NCI-H446 (cell line): ENCODE data around the gene IGSF6.
"Not testable (repeated sequence)": the region's sequence is repeated elsewhere in the genome, so short reads cannot be mapped to it uniquely, and the experiment has no call there.

Experiments used
- DNase-seq, 2 experiments: peaks; one replicate each; lab custom pipeline; 2025; lab: John Stamatoyannopoulos, UW

Gene IGSF6

DNA sequence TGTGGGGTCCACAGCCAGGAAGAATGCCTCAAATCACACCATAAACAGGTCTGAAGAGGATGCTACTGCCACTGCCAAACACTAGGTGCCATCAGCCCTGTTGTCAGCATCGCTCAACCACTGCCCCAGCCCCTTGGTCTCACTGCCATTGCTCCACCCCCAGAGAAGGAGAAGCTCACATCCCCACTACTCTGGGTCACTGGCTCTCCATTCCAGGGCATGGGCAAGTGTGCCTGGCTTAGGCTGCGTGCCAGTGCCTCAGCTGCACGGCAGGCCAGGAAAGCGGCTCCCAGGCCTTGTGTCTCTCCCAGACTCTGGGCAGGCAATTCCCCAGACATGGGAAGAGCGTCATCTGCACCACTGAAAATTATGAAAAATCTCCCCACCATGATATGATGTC is 1.2 kb upstream of the IGSF6 start:
- DNase-seq: no peak

DNA sequence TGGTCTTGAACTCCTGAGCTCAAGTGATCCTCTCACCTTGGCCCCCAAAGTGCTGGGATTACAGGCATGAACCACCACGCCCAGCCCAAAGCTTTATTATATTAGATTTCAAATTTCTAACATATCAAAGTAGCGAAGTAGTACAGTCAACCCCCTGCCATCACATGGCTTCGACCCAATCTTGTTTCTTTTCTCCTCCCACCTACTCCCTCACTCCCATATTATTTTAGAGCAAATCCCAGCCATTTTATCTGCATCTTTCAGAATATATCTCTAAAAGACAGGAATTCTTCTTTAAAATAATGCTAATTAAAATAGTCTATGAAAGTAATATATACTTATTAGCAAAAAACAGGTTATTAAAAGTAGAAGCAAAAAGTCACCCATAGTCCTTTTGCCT is 893 bp downstream of the IGSF6 start:
- no peak for DNase-seq

DNA sequence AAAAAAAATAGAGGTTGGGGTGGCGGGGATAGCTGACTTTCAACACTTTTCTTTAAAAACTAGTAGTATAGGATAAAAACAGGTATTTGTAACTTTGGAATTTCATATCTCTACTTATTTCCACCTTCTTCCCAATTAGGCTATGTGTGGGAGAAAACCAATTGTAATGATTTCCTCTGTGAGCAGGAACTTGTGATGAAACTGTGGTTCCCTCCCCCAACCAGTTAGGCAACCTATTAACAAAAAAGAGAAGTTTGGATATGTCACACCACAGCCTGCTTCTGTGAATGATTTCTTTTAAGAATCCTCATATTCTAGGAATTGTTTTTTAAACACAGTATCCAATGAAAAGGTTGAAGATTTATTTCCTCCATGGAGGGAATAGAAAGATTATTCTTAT is 1.9 kb downstream of the IGSF6 start:
- no peak for DNase-seq

DNA sequence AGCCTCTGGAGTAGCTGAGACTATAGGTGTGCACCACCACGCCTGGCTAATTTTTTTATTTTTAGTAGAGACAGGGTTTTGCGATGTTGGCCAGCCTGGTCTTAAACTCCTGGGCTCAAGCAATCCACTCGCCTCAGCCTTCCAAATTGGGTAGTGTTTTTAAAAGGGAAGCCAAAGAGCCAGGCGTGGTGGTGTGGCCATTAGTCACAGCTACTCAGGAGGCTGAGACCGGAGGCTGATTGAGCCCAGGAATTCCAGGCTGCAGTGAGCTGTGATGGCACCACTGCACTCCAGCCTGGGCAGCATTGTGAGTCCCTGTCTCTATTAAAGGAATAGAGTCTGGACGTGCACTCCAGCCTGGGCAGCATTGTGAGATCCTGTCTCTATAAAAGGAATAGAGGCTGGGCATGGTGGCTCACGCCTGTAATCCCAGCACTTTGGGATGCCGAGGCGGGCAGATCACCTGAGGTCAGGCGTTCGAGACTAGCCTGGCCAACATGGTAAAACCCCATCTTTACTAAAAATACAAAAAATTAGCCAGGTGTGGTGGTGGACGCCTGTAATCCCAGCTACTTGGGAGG is 2.5 kb downstream of the IGSF6 start:
- not testable (repeated sequence) for DNase-seq

DNA sequence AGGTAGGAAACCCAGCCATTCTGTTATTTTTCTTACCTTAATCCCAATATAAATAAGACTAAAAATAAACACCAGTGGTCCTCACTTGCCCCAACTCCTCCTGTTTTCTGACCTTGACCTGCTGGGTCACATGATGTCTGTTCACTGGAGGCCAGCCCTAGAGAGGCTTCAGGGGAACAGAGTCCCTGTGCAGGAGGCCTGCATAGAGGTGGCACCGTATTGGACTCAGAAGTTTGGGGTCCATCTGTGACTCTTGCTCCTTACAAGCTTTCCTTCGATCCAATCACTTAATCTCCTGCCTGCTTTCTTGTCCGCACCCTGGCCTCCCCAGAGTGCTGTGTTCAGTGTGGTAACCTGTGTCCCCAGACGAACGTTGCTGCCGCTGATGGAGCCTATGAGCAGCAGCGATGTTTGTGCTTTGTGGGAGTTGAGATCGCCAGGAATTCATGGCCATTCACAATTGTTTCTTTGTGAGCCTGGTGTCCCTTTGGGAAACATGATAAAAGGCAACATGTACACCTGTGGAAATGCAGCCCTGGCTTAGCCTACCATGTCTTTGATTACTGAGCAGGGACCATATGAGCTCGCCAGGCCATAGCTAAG is 4.7 kb downstream of the IGSF6 start:
- no peak for DNase-seq

DNA sequence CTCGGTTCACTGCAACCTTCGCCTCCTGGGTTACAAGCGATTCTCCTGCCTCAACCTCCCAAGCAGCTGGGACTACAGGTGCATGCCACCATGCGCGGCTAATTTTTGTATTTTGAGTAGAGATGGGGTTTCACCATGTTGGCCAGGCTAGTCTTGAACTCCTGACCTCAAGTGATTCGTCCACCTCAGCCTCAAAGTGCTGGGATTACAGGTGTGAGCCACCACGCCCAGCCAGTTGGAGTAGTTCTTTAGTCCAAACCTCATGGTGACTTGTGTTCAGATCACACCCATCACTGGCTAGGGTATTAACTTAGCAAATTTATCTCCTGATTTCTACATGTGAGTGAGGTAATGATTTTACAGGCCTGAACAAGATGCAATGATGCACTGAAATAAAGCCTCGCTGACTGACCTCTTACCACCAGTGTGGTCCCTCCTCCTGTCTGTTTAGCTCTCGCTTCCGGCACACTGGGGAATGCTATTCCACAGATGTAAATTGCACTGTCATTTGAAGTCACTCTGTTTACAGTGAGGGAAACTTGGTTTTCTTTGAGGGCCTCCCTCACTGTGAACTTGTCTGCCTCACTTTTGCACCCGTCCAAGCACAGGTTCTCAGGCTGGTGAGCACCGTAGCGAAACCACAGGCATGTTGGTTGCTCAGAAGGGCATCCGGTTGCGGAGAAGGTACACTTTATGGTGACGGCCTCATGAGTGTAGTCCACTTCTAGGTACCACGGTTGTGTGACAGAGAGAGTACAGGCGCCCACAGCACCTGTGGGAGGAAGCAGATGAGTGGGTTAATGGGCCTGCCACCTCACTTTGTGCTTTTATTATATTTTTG is 5.5 kb downstream of the IGSF6 start:
- no peak for DNase-seq

DNA sequence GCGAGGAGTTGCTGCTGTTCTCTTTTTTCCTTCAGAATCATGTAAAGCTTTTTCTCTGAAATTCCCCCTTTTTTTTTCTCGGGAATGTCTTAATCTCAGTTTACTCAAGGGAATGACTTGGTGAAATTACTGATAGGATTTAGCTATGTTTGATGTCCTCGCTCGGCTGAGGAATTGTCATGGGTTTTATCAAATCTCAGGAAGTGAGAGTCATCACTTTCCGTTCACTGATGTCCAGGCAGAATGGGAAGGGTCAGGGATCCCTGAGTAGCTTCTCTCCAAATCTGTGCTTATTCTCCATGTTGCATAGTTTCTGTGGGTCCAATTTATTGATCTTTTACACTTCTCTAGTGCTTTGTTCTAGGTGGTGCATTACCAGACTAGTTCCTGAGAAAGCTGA is 6.3 kb downstream of the IGSF6 start:
- DNase-seq: no peak

DNA sequence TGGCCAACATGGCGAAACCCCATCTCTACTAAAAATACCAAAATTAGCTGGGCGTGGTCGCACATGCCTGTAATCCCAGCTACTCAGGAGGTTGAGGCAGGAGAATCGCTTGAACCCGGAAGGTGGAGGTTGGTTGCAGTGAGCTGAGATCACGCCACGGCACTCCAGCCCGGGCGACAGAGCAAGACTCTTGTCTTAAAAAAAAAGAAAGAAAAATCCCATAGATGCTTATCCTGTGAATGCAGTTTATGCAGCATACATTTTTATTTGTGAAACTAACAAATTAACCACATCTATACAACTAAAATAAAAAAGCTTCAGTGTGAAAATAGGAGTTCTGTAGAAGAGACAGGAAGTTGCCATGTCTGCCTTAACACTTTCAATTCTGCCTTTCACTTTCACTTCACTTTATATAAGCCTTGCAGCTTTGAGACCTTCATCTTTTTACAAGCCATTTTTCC is 7.1 kb downstream of the IGSF6 start:
- no peak for DNase-seq

DNA sequence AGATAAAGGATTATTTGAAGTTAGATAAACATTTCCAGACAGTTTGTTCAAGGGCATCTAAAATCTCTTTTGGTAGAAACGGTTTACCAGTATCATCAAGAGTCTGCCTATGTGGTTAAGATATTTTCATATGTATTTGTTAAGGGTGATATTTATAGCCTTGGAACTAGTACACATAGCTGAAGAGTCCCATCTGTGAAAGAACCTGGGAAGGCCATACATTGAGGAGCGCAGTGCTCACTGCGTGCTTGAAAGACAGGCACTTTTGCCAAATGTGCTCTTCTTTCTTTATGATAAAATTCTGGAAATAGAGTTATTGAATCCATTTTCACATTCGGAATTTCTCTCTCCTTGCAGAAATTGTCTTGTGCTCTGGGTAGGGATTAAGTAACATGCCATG is 7.7 kb downstream of the IGSF6 start:
- no peak for DNase-seq

DNA sequence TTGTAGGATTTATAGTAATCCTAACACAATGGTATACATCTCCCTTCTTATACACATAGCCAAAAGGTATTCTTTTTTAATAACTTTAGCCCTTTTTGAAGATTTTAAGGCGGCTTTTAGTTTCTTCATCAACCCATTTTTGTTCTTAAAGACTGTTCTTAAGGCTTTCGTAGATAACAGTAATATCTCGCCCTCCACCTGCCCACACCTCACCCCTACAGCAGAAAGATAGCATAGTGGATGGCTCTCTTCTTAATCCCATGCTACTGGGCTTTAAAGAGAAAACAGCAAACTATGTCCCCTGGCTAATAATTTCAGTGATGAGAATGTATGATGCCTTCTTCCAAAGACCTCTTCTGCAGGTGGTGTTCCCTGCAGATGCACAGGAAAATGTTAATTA is 8.6 kb downstream of the IGSF6 start:
- DNase-seq: no peak

DNA sequence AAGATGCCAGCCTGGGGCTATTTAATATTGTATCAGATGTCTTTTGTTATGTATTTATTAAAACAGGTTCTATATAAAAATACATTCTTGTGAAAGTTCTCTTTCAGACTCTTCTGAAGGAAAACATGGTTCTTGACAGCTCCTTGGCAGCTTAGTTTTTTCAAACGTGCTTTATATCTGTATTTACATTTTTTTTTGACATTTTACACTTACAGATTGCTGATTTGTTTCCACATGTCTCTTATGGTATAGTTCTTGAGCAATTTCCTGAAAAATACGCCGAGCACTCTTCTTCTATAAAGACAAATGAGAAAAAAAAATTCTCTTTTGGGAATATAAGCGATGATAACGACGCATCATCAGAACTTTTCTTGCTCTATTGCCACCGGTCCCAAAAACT is 9.5 kb downstream of the IGSF6 start:
- no peak for DNase-seq

DNA sequence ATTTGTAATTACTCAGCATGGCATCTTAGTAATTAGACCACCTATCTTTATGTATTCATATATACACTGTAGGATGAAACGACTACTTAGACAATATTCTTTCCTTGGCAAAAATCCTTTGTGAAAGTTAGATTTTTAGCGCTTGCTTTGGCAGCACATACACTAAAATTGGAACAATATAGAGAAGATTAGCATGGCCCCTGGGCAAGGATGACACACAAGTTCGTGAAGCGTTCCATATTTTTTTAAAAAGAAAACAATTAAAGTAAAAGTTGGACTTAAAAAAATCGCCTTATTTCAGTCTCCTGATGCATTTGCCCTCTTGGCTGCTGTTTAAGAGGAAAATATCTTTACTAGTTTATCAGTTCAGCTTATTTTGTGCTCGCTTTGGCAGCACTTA is 10.5 kb downstream of the IGSF6 start:
- no peak for DNase-seq

DNA sequence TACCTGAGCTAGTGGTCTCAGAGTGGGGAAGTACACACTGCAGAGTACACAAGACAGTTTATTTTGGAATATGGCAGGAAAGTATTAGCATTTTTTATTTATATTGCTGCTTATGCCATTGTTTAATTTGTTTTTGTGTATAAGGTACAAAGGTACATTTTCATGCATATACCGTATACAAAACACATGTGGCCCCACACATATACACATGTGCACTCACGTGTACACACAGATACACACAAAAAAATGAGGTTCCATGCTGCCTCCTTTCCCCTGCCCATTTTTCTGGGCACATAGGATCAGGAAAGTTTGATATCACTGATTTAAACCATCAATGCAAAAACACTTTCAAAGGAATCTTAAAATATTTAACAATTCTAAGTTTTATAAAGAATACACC is 12.9 kb downstream of the IGSF6 start:
- no peak for DNase-seq

DNA sequence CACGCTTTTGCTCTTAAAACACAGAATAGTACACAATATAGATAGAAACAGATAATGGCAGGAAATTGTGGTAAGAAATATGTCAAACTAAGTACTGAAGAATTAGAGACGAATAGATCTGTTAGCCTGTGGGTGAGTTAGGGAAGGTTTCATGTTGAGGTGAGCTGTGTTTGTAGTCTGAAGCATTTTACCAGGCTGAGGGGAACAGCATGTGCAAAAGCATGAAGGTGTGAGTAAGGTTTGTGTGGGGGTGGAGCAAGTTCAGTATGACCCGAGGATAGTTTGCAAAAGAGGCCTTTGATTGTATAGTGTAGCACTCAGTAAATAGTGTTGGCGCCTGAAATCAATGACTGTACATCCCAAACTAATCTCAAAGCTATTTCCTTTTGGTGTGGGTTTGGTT is 13.8 kb downstream of the IGSF6 start:
- DNase-seq: no peak

DNA sequence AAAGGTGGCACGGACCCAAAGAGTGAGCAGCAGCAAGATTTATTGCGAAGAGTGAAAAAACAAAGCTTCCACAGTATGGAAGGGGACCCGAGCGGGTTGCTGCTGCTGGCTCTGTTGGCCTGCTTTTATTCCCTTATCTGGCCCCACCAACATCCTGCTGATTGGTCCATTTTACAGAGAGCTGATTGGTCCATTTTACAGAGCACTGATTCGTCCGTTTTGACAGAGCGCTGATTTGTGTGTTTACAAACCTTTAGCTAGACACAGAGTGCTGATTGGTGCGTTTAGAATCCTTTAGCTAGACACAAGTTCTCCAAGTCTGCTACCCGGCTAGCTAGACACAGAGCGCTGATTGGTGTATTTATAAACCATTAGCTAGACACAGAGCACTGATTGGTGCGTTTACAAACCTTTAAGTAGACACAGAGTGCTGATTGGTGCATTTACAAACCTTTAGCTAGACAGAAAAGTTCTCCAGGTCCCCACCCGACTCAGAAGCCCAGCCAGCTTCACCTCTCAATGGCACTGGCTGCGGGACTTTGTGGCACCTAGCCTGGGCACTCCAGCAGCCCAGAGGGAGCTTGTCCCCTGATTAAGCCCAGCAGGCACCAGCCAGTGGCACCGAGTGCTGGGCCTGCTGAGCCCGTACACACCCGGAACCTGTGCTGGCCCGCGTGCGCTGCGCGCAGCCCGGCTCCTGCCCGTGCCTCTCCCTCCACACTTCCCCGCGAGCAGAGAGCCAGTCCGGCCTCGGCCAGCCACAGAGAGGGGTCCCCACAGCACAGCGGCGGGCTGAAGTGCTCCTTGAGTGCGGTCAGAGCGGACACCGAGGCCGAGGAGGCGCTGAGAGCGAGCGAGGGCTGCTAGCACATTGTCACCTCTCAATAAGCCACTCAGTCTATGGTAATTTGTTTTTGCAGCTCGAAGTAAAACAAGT is 15.1 kb downstream of the IGSF6 start:
- DNase-seq: no peak

DNA sequence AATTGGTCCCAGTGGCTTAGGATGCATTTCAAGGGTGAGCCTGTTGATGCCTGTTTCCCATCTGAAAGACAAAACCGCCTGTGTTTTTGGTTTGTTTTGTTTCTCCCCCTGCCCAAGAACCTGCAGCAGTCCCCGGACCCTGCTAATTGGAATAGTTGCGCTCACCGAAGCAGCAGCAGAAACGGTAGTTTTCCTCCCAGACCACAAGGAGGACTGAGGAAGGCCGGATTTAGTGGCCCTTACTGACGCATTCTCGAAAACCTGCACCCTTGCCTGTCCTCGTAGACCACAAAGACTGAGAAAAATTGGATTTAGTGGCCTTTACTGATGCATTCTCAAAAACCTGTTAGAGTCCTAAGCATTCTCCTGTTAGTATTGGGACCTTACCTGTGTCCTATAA is 16.7 kb downstream of the IGSF6 start:
- not testable (repeated sequence) for DNase-seq

DNA sequence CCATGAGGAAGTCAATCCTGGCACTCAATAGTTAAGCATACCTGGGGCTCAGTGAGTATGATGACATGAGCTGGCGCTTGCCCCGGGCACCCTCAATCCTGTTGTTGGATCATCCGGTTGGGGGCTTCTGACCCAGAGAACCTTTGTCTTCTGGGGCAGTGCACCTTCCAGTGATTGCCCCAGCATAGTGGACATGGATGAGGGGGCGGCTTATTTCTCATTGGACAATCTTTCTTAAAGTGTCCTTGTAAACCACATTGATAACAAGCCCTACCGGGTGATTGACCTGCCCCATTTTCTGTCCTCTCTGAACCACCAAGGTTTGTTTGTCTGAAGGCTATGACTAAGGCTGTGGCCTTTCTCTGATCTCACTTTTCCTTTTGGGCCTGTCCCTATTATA is 18.2 kb downstream of the IGSF6 start:
- DNase-seq: no peak

DNA sequence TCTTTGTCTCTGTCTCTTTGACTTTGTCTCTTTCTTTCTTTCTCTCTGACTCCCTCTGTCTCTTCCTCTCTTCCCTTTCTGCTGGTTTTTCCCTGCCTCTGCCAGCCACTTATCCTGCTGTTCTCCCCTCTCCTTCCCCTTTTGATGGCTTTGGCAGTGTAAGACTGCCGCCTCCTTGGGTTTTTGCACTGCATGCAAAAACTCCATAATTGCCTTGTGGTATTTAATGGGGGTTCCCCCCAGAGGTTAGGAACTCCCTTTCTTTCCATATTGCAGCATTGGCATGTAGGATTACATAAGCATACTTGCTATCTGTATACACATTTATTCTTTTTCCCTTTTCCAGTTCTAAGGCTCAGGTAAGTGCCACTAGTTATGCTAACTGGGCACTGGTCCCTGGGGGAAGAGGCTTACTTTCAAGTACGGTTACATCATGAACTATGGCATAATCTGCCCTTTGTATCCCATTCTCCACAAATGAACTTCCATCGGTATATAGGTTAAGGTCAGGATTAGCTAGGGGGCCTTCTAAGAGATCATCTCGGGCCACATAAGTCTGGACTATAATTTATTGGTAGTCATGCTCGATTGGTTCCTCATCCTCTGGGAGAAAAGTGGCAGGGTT is 20.3 kb downstream of the IGSF6 start:
- not testable (repeated sequence) for DNase-seq

DNA sequence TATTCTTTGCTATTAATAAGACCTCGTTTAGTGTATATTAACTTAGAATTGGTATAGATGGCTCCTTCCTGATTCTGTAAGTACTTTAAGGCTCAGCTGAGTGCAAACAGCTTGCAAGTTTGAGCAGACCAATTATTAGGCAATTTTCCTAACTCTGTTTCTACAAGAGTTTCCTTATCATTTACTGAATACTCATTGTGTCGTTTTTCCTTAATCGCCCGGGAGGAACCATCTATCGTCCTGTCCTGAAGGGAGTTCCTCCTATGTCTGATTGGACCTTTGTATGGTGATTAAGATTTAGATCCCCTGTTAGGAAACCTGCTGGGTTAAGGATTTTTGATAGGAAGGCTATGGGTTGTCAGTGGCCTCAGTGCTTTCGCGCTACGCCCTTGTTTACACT is 21.0 kb downstream of the IGSF6 start:
- DNase-seq: not testable (repeated sequence)

DNA sequence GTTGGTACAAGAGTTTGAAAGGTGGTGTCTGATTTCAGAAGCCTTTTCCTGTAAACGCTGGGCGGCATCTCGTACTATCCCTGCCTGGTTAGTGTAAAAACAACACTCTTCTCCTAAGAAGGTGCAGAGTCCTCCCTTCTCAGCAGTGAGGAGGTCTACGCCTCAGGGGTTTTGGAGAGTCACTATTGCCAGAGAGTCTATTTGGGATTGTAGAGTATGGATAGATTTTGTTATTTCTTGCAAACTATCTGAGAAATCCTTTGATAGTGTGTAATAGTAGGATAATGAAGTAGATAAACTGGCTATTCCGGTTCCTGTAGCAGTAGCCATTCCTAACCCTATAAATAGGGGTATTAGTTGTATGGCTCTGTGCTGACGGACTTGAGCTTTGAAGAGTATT is 21.5 kb downstream of the IGSF6 start:
- not testable (repeated sequence) for DNase-seq

DNA sequence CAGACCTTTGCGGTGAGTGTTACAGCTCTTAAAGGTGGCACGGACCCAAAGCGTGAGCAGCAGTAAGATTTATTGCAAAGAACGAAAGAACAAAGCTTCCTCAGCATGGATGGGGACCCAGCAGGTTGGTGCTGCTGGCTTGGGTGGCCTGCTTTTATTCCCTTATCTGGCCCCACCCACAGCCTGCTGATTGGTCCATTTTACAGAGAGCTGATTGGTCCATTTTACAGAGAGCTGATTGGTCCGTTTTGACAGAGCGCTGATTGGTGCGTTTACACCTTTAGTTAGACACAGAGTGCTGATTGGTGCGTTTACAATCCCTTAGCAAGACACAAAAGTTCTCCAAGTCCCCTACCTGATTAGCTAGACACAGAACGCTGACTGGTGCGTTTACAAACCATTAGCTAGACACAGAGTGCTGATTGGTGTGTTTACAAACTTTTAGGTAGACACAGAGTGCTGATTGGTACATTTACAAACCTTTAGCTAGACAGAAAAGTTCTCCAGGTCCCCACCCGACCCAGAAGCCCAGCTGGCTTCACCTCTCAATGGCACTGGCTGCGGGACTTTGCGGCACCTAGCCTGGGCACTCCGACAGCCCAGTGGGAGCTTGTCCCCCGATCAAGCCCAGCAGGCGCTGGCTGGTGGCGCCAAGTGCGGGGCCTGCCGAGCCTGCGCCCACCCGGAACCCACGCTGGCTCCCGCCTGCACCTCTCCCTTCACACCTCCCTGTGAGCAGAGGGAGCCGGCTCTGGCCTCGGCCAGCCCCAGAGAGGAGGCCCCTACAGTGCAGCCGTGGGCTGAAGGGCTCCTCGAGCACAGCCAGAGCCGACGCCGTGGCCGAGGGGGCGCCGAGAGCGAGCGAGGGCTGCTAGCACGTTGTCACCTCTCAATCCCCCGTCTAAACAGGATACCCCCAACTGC is 22.5 kb downstream of the IGSF6 start:
- not testable (repeated sequence) for DNase-seq
